HepG2 (cell line): ENCODE results near the gene LIM2. TPM values are rescaled to one million over a fixed set of nuclear protein-coding genes. Genes with fewer than 3 reads are reported as not detected.

Experiments
- FOXM1 ChIP-seq: sonication (generic); formaldehyde crosslinking; IDR thresholded peaks from 2 replicates; pipeline ENCODE4 v1.5.0; 2020; ENCODE audit warnings: missing genetic modification reagents
- FOXO1 ChIP-seq: sonication (generic); formaldehyde crosslinking; IDR thresholded peaks from 2 replicates; pipeline ENCODE4 v1.4.0; 2020; ENCODE audit warnings: missing genetic modification reagents
- HDAC1 ChIP-seq: sonication (generic); formaldehyde crosslinking; IDR thresholded peaks from 2 replicates; pipeline ENCODE4 v1.5.1; 2020; ENCODE audit warnings: mild to moderate bottlenecking, missing genetic modification reagents
- HNRNPH1 ChIP-seq: fragments of 200-400 bp; formaldehyde crosslinking; optimal IDR thresholded peaks from 2 replicates; pipeline ENCODE3; 2017; ENCODE audit warnings: mild to moderate bottlenecking, low read depth, low read length
- HNRNPLL ChIP-seq: fragments of 200-400 bp; formaldehyde crosslinking; IDR thresholded peaks from 2 replicates; pipeline ENCODE4 v1.6.1; 2017; ENCODE audit warnings: mild to moderate bottlenecking, low read depth, low read length; ENCODE audit not compliant: poor library complexity, severe bottlenecking
- MEF2D ChIP-seq: sonication (generic); formaldehyde crosslinking; IDR thresholded peaks from 2 replicates; pipeline ENCODE4 v1.5.1; 2020; ENCODE audit warnings: mild to moderate bottlenecking, missing genetic modification reagents
- NFYC ChIP-seq: IDR thresholded peaks from 2 replicates; pipeline ENCODE4 v1.6.1; 2016; ENCODE audit warnings: missing genetic modification reagents, missing compliant biosample characterization
- NR3C1 ChIP-seq: sonication (generic); formaldehyde crosslinking; IDR thresholded peaks from 2 replicates; pipeline ENCODE4 v1.4.0; 2020; ENCODE audit warnings: missing genetic modification reagents
- RBFOX2 ChIP-seq: fragments of 200-400 bp; formaldehyde crosslinking; IDR thresholded peaks from 2 replicates; pipeline ENCODE4 v1.6.1; 2017; ENCODE audit warnings: low read depth, mild to moderate bottlenecking, low read length
- RXRA ChIP-seq: sonication (generic); formaldehyde crosslinking; IDR thresholded peaks from 2 replicates; pipeline ENCODE4 v1.5.1; 2020; ENCODE audit warnings: missing genetic modification reagents
- SCMH1 ChIP-seq: sonication (generic); formaldehyde crosslinking; IDR thresholded peaks from 2 replicates; pipeline ENCODE4 v1.9.0; 2021; ENCODE audit warnings: missing genetic modification reagents, mild to moderate bottlenecking, borderline replicate concordance
- SIN3B ChIP-seq: fragments of 150-350 bp; IDR thresholded peaks from 2 replicates; pipeline ENCODE4 v1.6.1; 2014; ENCODE audit warnings: low read length
- STAG1 ChIP-seq: sonication (generic); formaldehyde crosslinking; IDR thresholded peaks from 2 replicates; pipeline ENCODE4 v1.4.0; 2020; ENCODE audit warnings: missing genetic modification reagents
- TARDBP ChIP-seq: sonication (generic); formaldehyde crosslinking; IDR thresholded peaks from 2 replicates; pipeline ENCODE4 v1.8.0; 2022; ENCODE audit warnings: mild to moderate bottlenecking, missing genetic modification reagents
- TBX2 ChIP-seq: sonication (generic); formaldehyde crosslinking; IDR thresholded peaks from 2 replicates; pipeline ENCODE4 v1.5.0; 2020; ENCODE audit warnings: missing genetic modification reagents, mild to moderate bottlenecking, borderline replicate concordance
- TOE1 ChIP-seq: sonication (generic); formaldehyde crosslinking; IDR thresholded peaks from 2 replicates; pipeline ENCODE4 v1.4.0; 2020; ENCODE audit warnings: mild to moderate bottlenecking, missing genetic modification reagents
- ZBTB7B ChIP-seq: sonication (generic); formaldehyde crosslinking; IDR thresholded peaks from 2 replicates; pipeline ENCODE4 v1.4.0; 2020; ENCODE audit warnings: missing genetic modification reagents
- ZFP82 ChIP-seq: sonication (generic); formaldehyde crosslinking; IDR thresholded peaks from 2 replicates; pipeline ENCODE4 v1.5.1; 2020; ENCODE audit warnings: mild to moderate bottlenecking, missing genetic modification reagents, borderline replicate concordance
- ZNF432 ChIP-seq: sonication (generic); formaldehyde crosslinking; IDR thresholded peaks from 2 replicates; pipeline ENCODE4 v1.5.0; 2020; ENCODE audit warnings: missing genetic modification reagents, mild to moderate bottlenecking, borderline replicate concordance
- ZNF556 ChIP-seq: sonication (generic); formaldehyde crosslinking; IDR thresholded peaks from 2 replicates; pipeline ENCODE4 v1.4.0; 2020; ENCODE audit warnings: mild to moderate bottlenecking, missing genetic modification reagents, borderline replicate concordance
- ZNF780A ChIP-seq: sonication (generic); formaldehyde crosslinking; IDR thresholded peaks from 2 replicates; pipeline ENCODE4 v1.8.0; 2022; ENCODE audit warnings: mild to moderate bottlenecking, missing genetic modification reagents, moderate library complexity
- polyA plus RNA-seq, 8 experiments: library from polyadenylated mRNA; depleted of rRNA in 3 of 8; stranded (reverse) in 7 of 8; unstranded in 1 of 8; fragments of >200 nt; fragmentation: Illumina TruSeq in 4 of 8; extraction: Trizol in 4 of 8; gene quantifications; 2 replicates each; pipeline versions ENCODE4 v1.2.1 to v1.2.3, GENCODE V29; 2011 to 2016; ENCODE audit warnings: low read depth in 4 of 8, missing spikeins in 1 of 8, mixed read lengths in 1 of 8; ENCODE audit not compliant: insufficient read depth in 1 of 8
- total RNA-seq, 5 experiments: library from RNA; depleted of rRNA; stranded (reverse); fragments of >200 nt; fragmentation: Illumina TruSeq; extraction: Trizol; gene quantifications; 2 replicates each; pipeline ENCODE4 v1.2.3, GENCODE V29; 2016; ENCODE audit warnings: low read depth in 1 of 5
- TF ChIP-seq, protein P1 (sequence below): IDR thresholded peaks from 2 replicates; pipeline ENCODE4 v1.6.1; 2016; ENCODE audit warnings: missing biosample characterization, missing genetic modification reagents, low read depth
- TF ChIP-seq, protein P2 (sequence below): sonication (generic); formaldehyde crosslinking; IDR thresholded peaks from 2 replicates; pipeline ENCODE4 v1.4.0; 2020; ENCODE audit warnings: missing genetic modification reagents, borderline replicate concordance
- TF ChIP-seq, protein P3 (sequence below): sonication (generic); formaldehyde crosslinking; IDR thresholded peaks from 2 replicates; pipeline ENCODE4 v1.8.1; 2023; ENCODE audit warnings: mild to moderate bottlenecking, missing genetic modification reagents

LIM2 gene
- total and polyA plus RNA-seq, 2 of the 13 experiments (the other 11 are each of a cell fraction or from before 2014, with no cell fraction given): 1.3 TPM; not detected in 1

DNA sequence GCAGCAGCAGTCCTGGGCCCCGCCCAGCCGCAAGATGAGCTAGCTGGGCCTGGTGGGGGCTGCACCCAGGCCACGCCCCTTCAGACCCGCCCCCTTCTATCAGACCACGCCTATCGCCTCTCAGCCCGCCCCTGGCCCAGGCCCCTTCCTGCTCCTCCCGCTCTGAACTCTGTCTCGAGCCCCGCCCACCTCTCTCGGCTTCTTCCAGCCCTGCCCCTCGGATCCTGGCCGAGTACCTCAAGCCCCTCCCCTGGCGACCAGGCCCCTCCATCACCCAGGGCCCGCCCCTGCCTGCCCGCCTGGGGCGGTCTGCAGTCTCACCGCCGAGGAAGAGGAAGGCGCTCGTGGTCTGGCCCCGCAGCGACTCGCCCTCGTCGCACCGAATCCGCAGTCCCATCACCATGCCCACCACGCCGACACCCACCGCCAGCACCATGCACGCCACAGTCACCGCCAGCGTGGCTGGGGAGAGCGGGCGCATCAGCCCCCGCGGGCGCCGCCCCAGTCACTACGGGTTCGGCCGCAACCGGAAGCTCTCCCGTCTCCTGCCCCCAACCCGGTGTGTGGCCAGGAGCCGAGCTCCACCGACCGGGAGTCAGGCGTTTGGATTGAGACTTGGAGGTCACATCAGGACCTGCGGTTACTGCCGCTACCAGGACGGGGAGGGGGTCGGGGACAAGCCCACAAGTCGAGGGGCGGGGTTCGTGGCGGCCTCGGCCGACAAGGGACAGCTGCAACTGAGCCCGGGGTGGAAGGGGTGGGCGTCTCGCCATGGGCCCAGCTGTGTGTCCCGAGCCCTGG, 20.0 kb downstream of the LIM2 start (continued):
- TF ChIP-seq TOE1: no peak
- peak; percentile 44; the same call in 1 of the 2 replicates for TF ChIP-seq ZNF780A (CRISPR knock-in tag)
- no peak for TF ChIP-seq SIN3B
- TF ChIP-seq NFYC (CRISPR knock-in tag): peak; percentile 36; the same call in 1 of the 2 replicates
- no peak for TF ChIP-seq SCMH1 (CRISPR knock-in tag)
- peak; percentile 71 for TF ChIP-seq RXRA (CRISPR knock-in tag)
- peak; percentile 55; the same call in 1 of the 2 replicates for TF ChIP-seq FOXO1
- TF ChIP-seq, protein P1, sequence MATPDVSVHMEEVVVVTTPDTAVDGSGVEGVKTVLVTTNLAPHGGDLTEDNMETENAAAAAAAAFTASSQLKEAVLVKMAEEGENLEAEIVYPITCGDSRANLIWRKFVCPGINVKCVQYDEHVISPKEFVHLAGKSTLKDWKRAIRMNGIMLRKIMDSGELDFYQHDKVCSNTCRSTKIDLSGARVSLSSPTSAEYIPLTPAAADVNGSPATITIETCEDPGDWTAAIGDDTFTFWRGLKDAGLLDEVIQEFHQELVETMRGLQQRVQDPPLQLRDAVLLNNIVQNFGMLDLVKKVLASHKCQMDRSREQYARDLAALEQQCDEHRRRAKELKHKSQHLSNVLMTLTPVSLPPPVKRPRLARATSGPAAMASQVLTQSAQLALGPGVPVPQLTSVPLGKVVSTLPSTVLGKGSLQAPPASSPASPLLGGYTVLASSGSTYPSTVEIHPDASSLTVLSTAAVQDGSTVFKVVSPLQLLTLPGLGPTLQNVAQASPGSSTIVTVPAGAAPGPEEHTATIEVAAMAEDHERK (CRISPR knock-in tag): no peak
- TF ChIP-seq, protein P2, sequence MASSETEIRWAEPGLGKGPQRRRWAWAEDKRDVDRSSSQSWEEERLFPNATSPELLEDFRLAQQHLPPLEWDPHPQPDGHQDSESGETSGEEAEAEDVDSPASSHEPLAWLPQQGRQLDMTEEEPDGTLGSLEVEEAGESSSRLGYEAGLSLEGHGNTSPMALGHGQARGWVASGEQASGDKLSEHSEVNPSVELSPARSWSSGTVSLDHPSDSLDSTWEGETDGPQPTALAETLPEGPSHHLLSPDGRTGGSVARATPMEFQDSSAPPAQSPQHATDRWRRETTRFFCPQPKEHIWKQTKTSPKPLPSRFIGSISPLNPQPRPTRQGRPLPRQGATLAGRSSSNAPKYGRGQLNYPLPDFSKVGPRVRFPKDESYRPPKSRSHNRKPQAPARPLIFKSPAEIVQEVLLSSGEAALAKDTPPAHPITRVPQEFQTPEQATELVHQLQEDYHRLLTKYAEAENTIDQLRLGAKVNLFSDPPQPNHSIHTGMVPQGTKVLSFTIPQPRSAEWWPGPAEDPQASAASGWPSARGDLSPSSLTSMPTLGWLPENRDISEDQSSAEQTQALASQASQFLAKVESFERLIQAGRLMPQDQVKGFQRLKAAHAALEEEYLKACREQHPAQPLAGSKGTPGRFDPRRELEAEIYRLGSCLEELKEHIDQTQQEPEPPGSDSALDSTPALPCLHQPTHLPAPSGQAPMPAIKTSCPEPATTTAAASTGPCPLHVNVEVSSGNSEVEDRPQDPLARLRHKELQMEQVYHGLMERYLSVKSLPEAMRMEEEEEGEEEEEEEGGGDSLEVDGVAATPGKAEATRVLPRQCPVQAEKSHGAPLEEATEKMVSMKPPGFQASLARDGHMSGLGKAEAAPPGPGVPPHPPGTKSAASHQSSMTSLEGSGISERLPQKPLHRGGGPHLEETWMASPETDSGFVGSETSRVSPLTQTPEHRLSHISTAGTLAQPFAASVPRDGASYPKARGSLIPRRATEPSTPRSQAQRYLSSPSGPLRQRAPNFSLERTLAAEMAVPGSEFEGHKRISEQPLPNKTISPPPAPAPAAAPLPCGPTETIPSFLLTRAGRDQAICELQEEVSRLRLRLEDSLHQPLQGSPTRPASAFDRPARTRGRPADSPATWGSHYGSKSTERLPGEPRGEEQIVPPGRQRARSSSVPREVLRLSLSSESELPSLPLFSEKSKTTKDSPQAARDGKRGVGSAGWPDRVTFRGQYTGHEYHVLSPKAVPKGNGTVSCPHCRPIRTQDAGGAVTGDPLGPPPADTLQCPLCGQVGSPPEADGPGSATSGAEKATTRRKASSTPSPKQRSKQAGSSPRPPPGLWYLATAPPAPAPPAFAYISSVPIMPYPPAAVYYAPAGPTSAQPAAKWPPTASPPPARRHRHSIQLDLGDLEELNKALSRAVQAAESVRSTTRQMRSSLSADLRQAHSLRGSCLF (CRISPR knock-in tag): no peak
- peak; percentile 81 for TF ChIP-seq TARDBP (CRISPR knock-in tag)
- peak; percentile 99 for TF ChIP-seq RBFOX2
- no peak for TF ChIP-seq NR3C1 (CRISPR knock-in tag)
- no peak; the same call in 1 of the 2 replicates for TF ChIP-seq STAG1 (CRISPR knock-in tag)
- TF ChIP-seq HNRNPLL: peak; percentile 21
- no peak for TF ChIP-seq FOXM1 (CRISPR knock-in tag)
- TF ChIP-seq HDAC1 (CRISPR knock-in tag): peak; percentile 74; the same call in 1 of the 2 replicates
- TF ChIP-seq, protein P3, sequence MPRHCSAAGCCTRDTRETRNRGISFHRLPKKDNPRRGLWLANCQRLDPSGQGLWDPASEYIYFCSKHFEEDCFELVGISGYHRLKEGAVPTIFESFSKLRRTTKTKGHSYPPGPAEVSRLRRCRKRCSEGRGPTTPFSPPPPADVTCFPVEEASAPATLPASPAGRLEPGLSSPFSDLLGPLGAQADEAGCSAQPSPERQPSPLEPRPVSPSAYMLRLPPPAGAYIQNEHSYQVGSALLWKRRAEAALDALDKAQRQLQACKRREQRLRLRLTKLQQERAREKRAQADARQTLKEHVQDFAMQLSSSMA (CRISPR knock-in tag): peak; percentile 48; the same call in 1 of the 2 replicates
- peak; percentile 31; the same call in 1 of the 2 replicates for TF ChIP-seq TBX2 (CRISPR knock-in tag)
- peak; percentile 78 for TF ChIP-seq ZBTB7B
- TF ChIP-seq MEF2D (CRISPR knock-in tag): peak; percentile 83
- peak; percentile 72; the same call in 1 of the 2 replicates for TF ChIP-seq ZNF556 (CRISPR knock-in tag)
- no peak for TF ChIP-seq ZFP82
- no peak for TF ChIP-seq ZNF432 (CRISPR knock-in tag)
- no peak for TF ChIP-seq HNRNPH1
